Thyroid gland (tissue), 4 donors: ENCODE results near the gene PIK3R5. TPM values are rescaled to one million over a fixed set of nuclear protein-coding genes. Genes with fewer than 3 reads are reported as not detected.

Experiments
- DNase-seq, 2 donors: peaks; one replicate each; pipeline ENCODE4 v3.0.0-alpha.2; 2019
- H3K27ac ChIP-seq, 3 donors: fragments of 200-600 bp; sonication (generic); 1 replicate in 2 of 3; 2 replicates in 1 of 3; pipeline ENCODE4 v1.5.1; 2016 to 2019; ENCODE audit warnings: mild to moderate bottlenecking in 1 of 3, moderate library complexity in 1 of 3
- H3K27me3 ChIP-seq: fragments of 200-600 bp; sonication (generic); one replicate; pipeline ENCODE4 v1.5.1; 2019
- H3K36me3 ChIP-seq, 2 donors: fragments of 200-600 bp; sonication (generic); one replicate each; pipeline ENCODE4 v1.5.1; 2016 to 2019
- H3K4me1 ChIP-seq, 2 donors: fragments of 200-600 bp; sonication (generic); one replicate each; pipeline ENCODE4 v1.5.1; 2017 to 2019
- H3K4me3 ChIP-seq, 3 donors: fragments of 200-600 bp; sonication (generic); replicated peaks in 1 of 3; 1 replicate in 2 of 3; 2 replicates in 1 of 3; pipeline ENCODE4 v1.5.1; 2016; ENCODE audit warnings: mild to moderate bottlenecking in 1 of 3
- H3K9me3 ChIP-seq: fragments of 200-600 bp; sonication (generic); one replicate; pipeline ENCODE4 v1.5.1; 2017
- POLR2A ChIP-seq, 2 donors: fragments of 450-650 bp; IDR thresholded peaks; one replicate each; pipeline ENCODE4 v1.6.1; 2017; ENCODE audit warnings: antibody characterized with exemption in 2 of 2, mild to moderate bottlenecking in 2 of 2, moderate library complexity in 1 of 2
- whole genome bisulfite sequencing, 2 donors: methylation state at CpG; one replicate each; pipeline ENCODE4 v1.1.5; 2017; 5-methylcytosine and 5-hydroxymethylcytosine counted together
- intact Hi-C: fragments of 100-400 bp; cut with DNase I; formaldehyde crosslinking; loops from one replicate; pipeline ENCODE4 v1.15.1; 2023
- total RNA-seq, 4 donors: library from RNA; depleted of rRNA; stranded (reverse); fragments of >200 nt; gene quantifications; one replicate each; pipeline ENCODE4 v1.2.3, GENCODE V29; 2016
- TF ChIP-seq, protein P1 (sequence below), 6 experiments: fragments of 200-600 bp in 3 of 6; fragments of 450-650 bp in 3 of 6; sonication (generic) in 3 of 6; IDR thresholded peaks; one replicate each; pipeline ENCODE4 v1.5.1; 2016 to 2019; ENCODE audit warnings: antibody characterized with exemption in 6 of 6, mild to moderate bottlenecking in 2 of 6, inconsistent platforms in 1 of 6, moderate library complexity in 1 of 6

The PIK3R5 gene
- total RNA-seq, 4 donors from 2014 or later = 2.3 to 10.6 (median 5.1) TPM

DNA sequence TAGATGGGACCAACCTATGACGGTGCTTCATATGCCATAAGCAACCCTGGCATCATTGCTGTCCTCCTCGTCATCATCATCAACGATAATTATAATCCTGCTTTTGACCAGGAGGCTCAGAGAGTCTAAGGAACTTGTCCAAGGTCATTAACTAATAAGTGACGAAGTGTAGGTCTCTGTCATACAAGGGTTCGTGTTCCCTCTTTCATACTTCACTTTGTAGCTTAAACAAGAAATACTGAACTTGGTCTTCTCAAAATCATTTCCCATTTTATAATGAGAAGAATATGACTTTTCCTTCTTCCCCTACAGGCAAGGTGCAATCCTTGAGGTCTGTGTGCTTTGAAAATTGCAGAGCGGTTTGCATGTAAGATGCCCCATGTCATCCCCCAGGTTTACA is 66.9 kb downstream of the PIK3R5 start:
- no peak for TF ChIP-seq POLR2A (IDR thresholded peaks at IDR 0.05)
- TF ChIP-seq, protein P1, sequence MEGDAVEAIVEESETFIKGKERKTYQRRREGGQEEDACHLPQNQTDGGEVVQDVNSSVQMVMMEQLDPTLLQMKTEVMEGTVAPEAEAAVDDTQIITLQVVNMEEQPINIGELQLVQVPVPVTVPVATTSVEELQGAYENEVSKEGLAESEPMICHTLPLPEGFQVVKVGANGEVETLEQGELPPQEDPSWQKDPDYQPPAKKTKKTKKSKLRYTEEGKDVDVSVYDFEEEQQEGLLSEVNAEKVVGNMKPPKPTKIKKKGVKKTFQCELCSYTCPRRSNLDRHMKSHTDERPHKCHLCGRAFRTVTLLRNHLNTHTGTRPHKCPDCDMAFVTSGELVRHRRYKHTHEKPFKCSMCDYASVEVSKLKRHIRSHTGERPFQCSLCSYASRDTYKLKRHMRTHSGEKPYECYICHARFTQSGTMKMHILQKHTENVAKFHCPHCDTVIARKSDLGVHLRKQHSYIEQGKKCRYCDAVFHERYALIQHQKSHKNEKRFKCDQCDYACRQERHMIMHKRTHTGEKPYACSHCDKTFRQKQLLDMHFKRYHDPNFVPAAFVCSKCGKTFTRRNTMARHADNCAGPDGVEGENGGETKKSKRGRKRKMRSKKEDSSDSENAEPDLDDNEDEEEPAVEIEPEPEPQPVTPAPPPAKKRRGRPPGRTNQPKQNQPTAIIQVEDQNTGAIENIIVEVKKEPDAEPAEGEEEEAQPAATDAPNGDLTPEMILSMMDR (IDR thresholded peaks at IDR 0.05) = no peak
- H3K4me3 ChIP-seq = no peak overlapping the region

DNA sequence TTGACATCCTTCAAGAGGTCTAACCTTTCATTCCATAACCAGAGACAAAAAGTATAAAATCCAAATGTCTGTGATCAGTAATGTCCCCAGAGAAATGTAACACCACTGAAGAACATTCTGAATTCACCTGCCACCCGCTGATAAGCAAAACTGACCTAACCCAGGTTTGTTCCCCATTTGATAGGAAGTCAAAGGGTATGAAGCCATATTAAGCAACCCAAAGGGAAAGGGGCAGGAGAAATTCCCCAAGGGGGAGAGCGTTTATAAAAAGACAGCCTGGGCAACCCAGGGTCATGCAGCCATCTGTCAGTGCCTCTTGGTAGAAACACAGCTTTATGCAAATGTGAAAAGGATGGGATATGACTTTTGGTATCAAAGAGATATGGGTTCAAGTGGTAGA is 67.4 kb downstream of the PIK3R5 start:
- H3K4me1 ChIP-seq = no peaks in the 10 kb centered on the region
- no peaks in the 10 kb centered on the region for H3K27me3 ChIP-seq
- no peak overlapping the region for H3K27ac ChIP-seq
- intact Hi-C loops = no loop called here
- DNase-seq = no peak
- no peaks in the 10 kb centered on the region for H3K36me3 ChIP-seq
- H3K9me3 ChIP-seq = no peaks in the 10 kb centered on the region
- TF ChIP-seq, protein P1 (IDR thresholded peaks at IDR 0.05) = no peak
- TF ChIP-seq POLR2A (IDR thresholded peaks at IDR 0.05) = no peak
- H3K4me3 ChIP-seq = no peak overlapping the region
- WGBS, 2 donors = 77 to 80% methylated on average over 2 of the region's 2 CpGs

More for the DNA sequence above, 66.9 kb downstream of the PIK3R5 start:
- DNase-seq = no peak
- Histone ChIP-seq H3K27ac (no peak overlapping the region), H3K36me3 (no peaks in the 10 kb centered on the region), H3K27me3 (no peaks in the 10 kb centered on the region), H3K9me3 (no peaks in the 10 kb centered on the region), H3K4me1 (no peaks in the 10 kb centered on the region)
- intact Hi-C loops = no loop called here
- 90% methylated on average over 6 of the region's 6 CpGs for WGBS, 2 donors

DNA sequence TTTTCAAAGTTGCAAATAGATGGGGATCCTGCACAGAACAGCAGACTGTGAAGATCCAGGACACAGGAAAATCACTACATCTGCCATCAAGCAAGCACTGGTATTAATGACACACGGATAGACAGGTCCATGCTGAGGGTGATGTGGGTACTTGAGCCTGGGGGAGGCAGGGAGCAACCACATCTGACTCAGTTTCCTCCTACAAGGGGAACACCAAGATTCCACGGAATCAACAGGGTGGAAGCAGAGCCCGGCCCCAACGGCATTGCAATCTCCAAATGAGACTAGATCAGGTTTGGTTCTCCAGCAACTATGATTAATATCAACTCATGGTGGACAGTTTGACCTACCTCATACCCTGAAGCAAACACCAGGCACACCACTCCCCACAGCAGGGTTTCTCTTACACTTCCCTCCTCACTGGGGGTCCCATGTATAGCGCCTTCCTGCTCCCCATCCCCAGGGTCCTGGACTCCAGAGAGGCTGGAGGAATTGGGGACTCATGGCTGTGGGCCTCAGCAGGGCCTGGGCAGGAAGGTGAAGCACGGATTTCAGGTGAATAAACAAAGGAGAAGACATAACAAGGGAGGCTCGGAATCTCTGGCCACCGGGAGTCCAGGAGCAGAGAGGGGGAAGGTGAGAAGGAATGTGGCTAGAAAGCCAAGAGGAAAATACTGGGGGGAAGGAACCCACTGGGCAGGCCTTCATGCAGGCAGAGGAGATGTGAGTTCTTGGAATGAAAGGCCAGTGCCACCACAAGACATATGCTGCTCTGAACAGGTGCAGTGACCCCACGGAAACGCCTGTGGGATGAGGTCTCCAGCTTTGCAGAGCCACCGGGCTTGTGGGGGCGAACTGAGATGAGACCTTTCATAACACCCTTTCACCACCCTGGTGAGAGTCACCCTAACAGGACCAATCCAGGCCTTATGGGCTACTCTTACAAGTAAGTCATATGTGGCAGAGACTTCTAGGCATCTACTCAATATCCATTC is 68.6 kb downstream of the PIK3R5 start:
- H3K4me1 ChIP-seq = no peaks in the 10 kb centered on the region
- WGBS, 2 donors = 80 to 83% methylated on average over 12 of the region's 12 CpGs
- no peak overlapping the region for H3K27ac ChIP-seq
- no peaks in the 10 kb centered on the region for H3K9me3 ChIP-seq
- TF ChIP-seq, protein P1 (IDR thresholded peaks at IDR 0.05) = no peak
- TF ChIP-seq POLR2A (IDR thresholded peaks at IDR 0.05) = no peak
- DNase-seq = no peak
- intact Hi-C loops = no loop called here
- H3K4me3 ChIP-seq = no peak overlapping the region
- no peaks in the 10 kb centered on the region for H3K36me3 ChIP-seq
- H3K27me3 ChIP-seq = no peaks in the 10 kb centered on the region

- H3K4me1 ChIP-seq = no peaks in the 10 kb centered on the region
- H3K4me3 ChIP-seq = no peak overlapping the region
- WGBS, 2 donors = 77 to 88% methylated on average over 3 of the region's 3 CpGs
- H3K27ac ChIP-seq = no peak overlapping the region
- H3K27me3 ChIP-seq = no peaks in the 10 kb centered on the region
- no peak for TF ChIP-seq POLR2A (IDR thresholded peaks at IDR 0.05)
- TF ChIP-seq, protein P1 (IDR thresholded peaks at IDR 0.05) = no peak
- no peaks in the 10 kb centered on the region for H3K9me3 ChIP-seq
- DNase-seq = no peak
- no peaks in the 10 kb centered on the region for H3K36me3 ChIP-seq
- intact Hi-C loops = no loop called here
These were observed 69.4 kb downstream of the PIK3R5 start for GRCh38 chr17:8896087-8896486.
